ENCODE data around the gene EPB41. TPM values are rescaled to one million over a fixed set of nuclear protein-coding genes. Genes with fewer than 3 reads are reported as not detected.

The EPB41 gene
- total RNA-seq, 2 donors from 2014 or later, result 39.4 to 54.4 TPM

- Histone ChIP-seq H3K4me3 (no peak overlapping the region), H3K27me3 (replicated peaks; ENCODE audit: insufficient read depth) (no peaks in the 10 kb centered on the region), H3K36me3 (no peaks in the 10 kb centered on the region), H3K4me1 (replicated peaks) (no peaks in the 10 kb centered on the region), H3K27ac (no peak overlapping the region), H3K9me3 (no peaks in the 10 kb centered on the region)
- TF ChIP-seq CTCF (IDR thresholded peaks at IDR 0.05) (no peak), POLR2A (IDR thresholded peaks at IDR 0.05) (no peak), POLR2AphosphoS5 (IDR thresholded peaks at IDR 0.05) (no peak)
- intact Hi-C loops (cut with DNase I), result no loop called here
- WGBS, result 82% methylated on average over 3 of the region's 3 CpGs
- DNase-seq (ENCODE audit: low spot score), result no peak
Observed at GRCh38 chr1:29081201-29081600, 166.8 kb downstream of the EPB41 start.

- no peak overlapping the region for H3K4me3 ChIP-seq
Observed at GRCh38 chr1:29082519-29082918, 168.2 kb downstream of the EPB41 start.

GRCh38 chr1:29083317-29084195 lies 169.2 kb downstream of the EPB41 start:
- intact Hi-C loops (cut with DNase I), result loop anchor here (2.0 kb wide), 1 partner anchor 37 kb away; no protein-coding TSS in a partner anchor
- H3K4me1 ChIP-seq (replicated peaks), result no peaks in the 10 kb centered on the region
- H3K36me3 ChIP-seq, result no peaks in the 10 kb centered on the region
- peak; percentile 45 for TF ChIP-seq POLR2AphosphoS5 (IDR thresholded peaks at IDR 0.05)
- TF ChIP-seq POLR2A (IDR thresholded peaks at IDR 0.05), result no peak
- TF ChIP-seq CTCF (IDR thresholded peaks at IDR 0.05), result no peak
- 34% methylated on average over 3 of the region's 3 CpGs for WGBS
- peak overlapping the region; percentile 52 to 56 for H3K27ac ChIP-seq
- H3K4me3 ChIP-seq, result no peak overlapping the region
- H3K9me3 ChIP-seq, result no peaks in the 10 kb centered on the region
- DNase-seq (ENCODE audit: low spot score), result no peak
- H3K27me3 ChIP-seq (replicated peaks; ENCODE audit: insufficient read depth), result no peaks in the 10 kb centered on the region

More at GRCh38 chr1:29082519-29082918, 168.2 kb downstream of the EPB41 start:
- Histone ChIP-seq H3K27ac (peak overlapping the region; percentile 52 to 56), H3K27me3 (replicated peaks; ENCODE audit: insufficient read depth) (no peaks in the 10 kb centered on the region), H3K4me1 (replicated peaks) (no peaks in the 10 kb centered on the region), H3K9me3 (no peaks in the 10 kb centered on the region), H3K36me3 (no peaks in the 10 kb centered on the region)
- 78% methylated on average over 3 of the region's 3 CpGs for WGBS
- TF ChIP-seq POLR2AphosphoS5 (IDR thresholded peaks at IDR 0.05) (no peak), CTCF (IDR thresholded peaks at IDR 0.05) (no peak), POLR2A (IDR thresholded peaks at IDR 0.05) (no peak)
- intact Hi-C loops (cut with DNase I), result loop anchor here (2.0 kb wide), 1 partner anchor 38 kb away; no protein-coding TSS in a partner anchor
- DNase-seq (ENCODE audit: low spot score), result no peak

- Histone ChIP-seq H3K36me3 (no peaks in the 10 kb centered on the region), H3K9me3 (no peaks in the 10 kb centered on the region), H3K27me3 (replicated peaks; ENCODE audit: insufficient read depth) (no peaks in the 10 kb centered on the region), H3K4me3 (no peak overlapping the region), H3K4me1 (replicated peaks) (no peaks in the 10 kb centered on the region), H3K27ac (peak overlapping the region in 1 of 2 donors; percentile 52)
- TF ChIP-seq CTCF (IDR thresholded peaks at IDR 0.05), result no peak
- TF ChIP-seq POLR2A (IDR thresholded peaks at IDR 0.05), result no peak
- TF ChIP-seq POLR2AphosphoS5 (IDR thresholded peaks at IDR 0.05), result no peak
- intact Hi-C loops (cut with DNase I), result no loop called here
- no peak for DNase-seq (ENCODE audit: low spot score)
- WGBS, result 35% methylated on average over 2 of the region's 2 CpGs
Observed at GRCh38 chr1:29084196-29084521, 169.8 kb downstream of the EPB41 start.

All from prostate gland (tissue), 2 donors.